Measurements from ENCODE around the gene MTFP1. TPM values are rescaled to one million over a fixed set of nuclear protein-coding genes. Genes with fewer than 3 reads are reported as not detected.

Gene MTFP1
- total and polyA plus RNA-seq, 9 of the 15 experiments (the other 6 are each of a cell fraction or from before 2014, with no cell fraction given): 10.7 to 52.0 (median 30.1) TPM

GRCh38 chr22:30425616-30426387 is at the start of gene MTFP1 (continued):
- TF ChIP-seq ZBTB7A (IDR thresholded peaks at IDR 0.05; ENCODE audit: borderline replicate concordance, control insufficient read depth, low read depth, low read length) (peak; percentile 99; the same call in 1 of the 2 replicates), HNRNPLL (IDR thresholded peaks at IDR 0.05; ENCODE audit: low read depth, low read length, poor library complexity, severe bottlenecking) (peak; percentile 10), CXXC5 (CRISPR knock-in tag; IDR thresholded peaks at IDR 0.05) (0 out of 2 replicates have a peak, but pooled peaks have one; percentile 36), ZNF232 (CRISPR knock-in tag; IDR thresholded peaks at IDR 0.05) (no peak), EWSR1 (IDR thresholded peaks at IDR 0.05; ENCODE audit: borderline replicate concordance, low read depth, partially characterized antibody) (no peak), HDAC3 (IDR thresholded peaks at IDR 0.05; ENCODE audit: borderline replicate concordance, partially characterized antibody) (no peak), VEZF1 (CRISPR knock-in tag; IDR thresholded peaks at IDR 0.05) (no peak), HBP1 (CRISPR knock-in tag; IDR thresholded peaks at IDR 0.05) (no peak), SMARCC2 (IDR thresholded peaks at IDR 0.05; ENCODE audit: low read depth) (no peak), E2F3 (CRISPR knock-in tag; IDR thresholded peaks at IDR 0.05) (no peak), ZNF778 (CRISPR knock-in tag; IDR thresholded peaks at IDR 0.05) (no peak), ZNF551 (CRISPR knock-in tag; IDR thresholded peaks at IDR 0.05) (no peak), ZNF316 (IDR thresholded peaks at IDR 0.05) (no peak), ZNF165 (CRISPR knock-in tag; IDR thresholded peaks at IDR 0.05; ENCODE audit: borderline replicate concordance) (no peak), STAG1 (CRISPR knock-in tag; IDR thresholded peaks at IDR 0.05; ENCODE audit: borderline replicate concordance) (no peak), CHD2 (IDR thresholded peaks at IDR 0.05; ENCODE audit: low read depth, low read length) (no peak), ZNF197 (CRISPR knock-in tag; IDR thresholded peaks at IDR 0.05; ENCODE audit: low read depth) (no peak), TRIM24 (IDR thresholded peaks at IDR 0.05) (no peak), EHMT2 (IDR thresholded peaks at IDR 0.05) (no peak), RREB1 (CRISPR knock-in tag; IDR thresholded peaks at IDR 0.05) (no peak)
